Caco-2 (cell line): Measurements from ENCODE around the gene DCTN2. TPM values are rescaled to one million over a fixed set of nuclear protein-coding genes. Genes with fewer than 3 reads are reported as not detected.

Source experiments
- BruUV-seq: library from RNA; stranded (reverse); fragments of 400-500 nt; replicated peaks from 2 replicates; lab custom pipeline; 2021; lab: Mats Ljungman, UMichigan
- CTCF ChIA-PET: fragments of 300-600 bp; sonication (Branson Sonifier 250); formaldehyde crosslinking; loops from one replicate; lab custom pipeline; 2022; ENCODE audit warnings: antibody characterized with exemption; lab: Charles Lee
- POLR2A ChIA-PET: fragments of 300-600 bp; sonication (Branson Sonifier 250); formaldehyde crosslinking; loops from one replicate; lab custom pipeline; 2022; ENCODE audit warnings: antibody characterized with exemption; lab: Charles Lee
- DNase-seq, 2 experiments: peaks; one replicate each; pipeline versions ENCODE4 v3.0.0 to v3.0.0-alpha.2; 2020 to 2022
- H3K27me3 ChIP-seq: replicated peaks from 2 replicates; pipeline ENCODE4 v1.6.0; 2011; ENCODE audit warnings: low read length; ENCODE audit not compliant: control insufficient read depth, insufficient read depth
- H3K36me3 ChIP-seq: 2 replicates; pipeline ENCODE4 v1.5.1; 2011; ENCODE audit warnings: low read length; ENCODE audit not compliant: control insufficient read depth, insufficient read depth
- H3K4me1 ChIP-seq: fragments of 250-450 bp; sonication (Bioruptor Pico); 2 replicates; pipeline ENCODE4 v1.5.1; 2020; ENCODE audit warnings: mild to moderate bottlenecking
- H3K4me3 ChIP-seq: 2 replicates; pipeline ENCODE4 v1.5.1; 2011; ENCODE audit warnings: low read depth, mild to moderate bottlenecking, control low read depth, low read length
- H3K9me3 ChIP-seq: fragments of 250-450 bp; sonication (Bioruptor Pico); 2 replicates; pipeline ENCODE4 v1.5.1; 2020; ENCODE audit warnings: mild to moderate bottlenecking, moderate library complexity
- H3K27ac Mint-ChIP-seq: one replicate; pipeline ENCODE4 v1.8.0; 2022; ENCODE audit warnings: mixed read lengths; ENCODE audit not compliant: unreplicated experiment
- H3K27me3 Mint-ChIP-seq: one replicate; pipeline ENCODE4 v1.8.0; 2022; ENCODE audit warnings: mixed read lengths; ENCODE audit not compliant: insufficient read depth, unreplicated experiment
- H3K36me3 Mint-ChIP-seq: one replicate; pipeline ENCODE4 v1.8.0; 2022; ENCODE audit warnings: mild to moderate bottlenecking, mixed read lengths; ENCODE audit not compliant: insufficient read depth, unreplicated experiment
- H3K4me1 Mint-ChIP-seq: one replicate; pipeline ENCODE4 v1.8.0; 2022; ENCODE audit warnings: low read depth, mixed read lengths; ENCODE audit not compliant: unreplicated experiment
- H3K4me3 Mint-ChIP-seq: one replicate; pipeline ENCODE4 v1.8.0; 2022; ENCODE audit warnings: mild to moderate bottlenecking, moderate library complexity, mixed read lengths; ENCODE audit not compliant: unreplicated experiment
- H3K9me3 Mint-ChIP-seq: one replicate; pipeline ENCODE4 v1.8.0; 2022; ENCODE audit warnings: mixed read lengths; ENCODE audit not compliant: unreplicated experiment
- intact Hi-C: fragments of 100-400 bp; cut with micrococcal nuclease; formaldehyde crosslinking; loops from one replicate; pipeline ENCODE4 v1.10.0; 2022; ENCODE audit not compliant: unreplicated experiment
- total RNA-seq: library from RNA; stranded (reverse); gene quantifications from 2 replicates; pipeline ENCODE4 v1.2.3, GENCODE V29; 2022
- TF ChIP-seq, protein P1 (sequence below), 2 experiments: fragments of 200-600 bp in 1 of 2; IDR thresholded peaks; 1 replicate in 1 of 2; 2 replicates in 1 of 2; pipeline versions ENCODE4 v1.5.1 to v1.8.0; 2011 to 2022; ENCODE audit warnings: antibody characterized with exemption in 1 of 2, control low read depth in 1 of 2, inconsistent platforms in 1 of 2, low read depth in 1 of 2, low read length in 1 of 2, mild to moderate bottlenecking in 1 of 2, moderate library complexity in 1 of 2; ENCODE audit not compliant: insufficient read depth in 1 of 2, severe bottlenecking in 1 of 2, unreplicated experiment in 1 of 2

Gene DCTN2
- total RNA-seq, 1 experiment from 2014 or later: 94.4 TPM

DNA sequence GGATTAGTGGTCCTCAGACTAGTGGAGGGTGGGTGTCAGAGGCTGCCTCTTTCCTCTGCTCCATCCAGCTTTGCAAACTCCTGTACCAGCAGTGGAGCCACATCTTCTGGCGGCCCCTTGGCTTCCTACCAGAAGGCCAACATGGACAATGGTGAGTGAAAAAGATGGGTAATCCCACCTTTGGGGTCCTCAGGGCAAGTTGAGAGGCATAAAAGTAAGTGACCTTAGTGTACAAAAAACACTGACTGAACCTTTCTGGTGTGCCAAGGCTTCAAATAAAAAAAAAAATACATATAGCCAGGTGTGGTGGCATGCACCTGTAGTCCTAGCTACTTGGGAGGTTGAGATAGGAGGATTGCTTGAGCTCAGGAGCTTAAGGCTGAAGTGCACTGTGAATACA, 34.8 kb upstream of the DCTN2 start:
- Histone ChIP-seq H3K9me3 (no peaks in the 10 kb centered on the region), H3K4me3 (no peak overlapping the region), H3K4me1 (peaks cover 16% of the 10 kb centered on the region), H3K36me3 (no peaks in the 10 kb centered on the region), H3K27me3 (no peaks in the 10 kb centered on the region)
- H3K27me3 Mint-ChIP-seq: peaks cover 4% of the 10 kb centered on the region
- H3K4me3 Mint-ChIP-seq: no peak overlapping the region
- BruUV-seq: no TSS peak
- peaks cover 16% of the 10 kb centered on the region for H3K4me1 Mint-ChIP-seq
- ChIA-PET CTCF (interaction anchor here (1.0 to 2.3 kb wide), 4 partner anchors 41 to 154 kb away, joined by 3 to 16 read pairs (median 8); no protein-coding TSS in a partner anchor), POLR2A (no interaction called here)
- no peaks in the 10 kb centered on the region for H3K36me3 Mint-ChIP-seq
- TF ChIP-seq, protein P1, sequence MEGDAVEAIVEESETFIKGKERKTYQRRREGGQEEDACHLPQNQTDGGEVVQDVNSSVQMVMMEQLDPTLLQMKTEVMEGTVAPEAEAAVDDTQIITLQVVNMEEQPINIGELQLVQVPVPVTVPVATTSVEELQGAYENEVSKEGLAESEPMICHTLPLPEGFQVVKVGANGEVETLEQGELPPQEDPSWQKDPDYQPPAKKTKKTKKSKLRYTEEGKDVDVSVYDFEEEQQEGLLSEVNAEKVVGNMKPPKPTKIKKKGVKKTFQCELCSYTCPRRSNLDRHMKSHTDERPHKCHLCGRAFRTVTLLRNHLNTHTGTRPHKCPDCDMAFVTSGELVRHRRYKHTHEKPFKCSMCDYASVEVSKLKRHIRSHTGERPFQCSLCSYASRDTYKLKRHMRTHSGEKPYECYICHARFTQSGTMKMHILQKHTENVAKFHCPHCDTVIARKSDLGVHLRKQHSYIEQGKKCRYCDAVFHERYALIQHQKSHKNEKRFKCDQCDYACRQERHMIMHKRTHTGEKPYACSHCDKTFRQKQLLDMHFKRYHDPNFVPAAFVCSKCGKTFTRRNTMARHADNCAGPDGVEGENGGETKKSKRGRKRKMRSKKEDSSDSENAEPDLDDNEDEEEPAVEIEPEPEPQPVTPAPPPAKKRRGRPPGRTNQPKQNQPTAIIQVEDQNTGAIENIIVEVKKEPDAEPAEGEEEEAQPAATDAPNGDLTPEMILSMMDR (IDR thresholded peaks at IDR 0.05; ENCODE audit: insufficient read depth in 1 of 2, low read depth in 1 of 2, low read length in 1 of 2, severe bottlenecking in 1 of 2, unreplicated experiment in 1 of 2): no peak
- H3K9me3 Mint-ChIP-seq: no peaks in the 10 kb centered on the region
- no peak overlapping the region for H3K27ac Mint-ChIP-seq
- DNase-seq: peak in 1 of 2 experiments; percentile 1
- intact Hi-C loops: loop anchor here (5.0 kb wide), 1 partner anchor 110 kb away; the partner anchor contains the start of gene OS9

DNA sequence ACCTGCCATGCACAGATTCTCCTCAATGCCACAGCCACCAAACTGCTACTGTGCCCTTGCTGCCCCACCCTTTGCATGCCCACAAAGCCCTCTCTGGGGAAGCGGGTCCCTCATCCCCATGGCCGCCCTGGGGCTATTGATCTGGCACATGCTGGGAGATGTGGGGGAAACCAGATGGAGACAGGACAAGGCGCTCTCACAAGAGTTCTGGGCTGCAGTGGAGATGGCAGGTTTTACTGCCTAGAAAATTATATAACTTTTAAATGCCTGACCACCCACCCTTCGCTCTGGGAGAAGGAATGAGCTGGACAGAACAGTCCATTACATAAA, 33.4 kb upstream of the DCTN2 start:
- BruUV-seq: no TSS peak
- intact Hi-C loops: loop anchor here (5.0 kb wide), 1 partner anchor 112 kb away; the partner anchor contains the start of gene OS9
- H3K27me3 Mint-ChIP-seq: peaks cover 4% of the 10 kb centered on the region
- Histone ChIP-seq H3K4me1 (peaks cover 17% of the 10 kb centered on the region), H3K27me3 (no peaks in the 10 kb centered on the region), H3K9me3 (no peaks in the 10 kb centered on the region), H3K4me3 (no peak overlapping the region), H3K36me3 (no peaks in the 10 kb centered on the region)
- TF ChIP-seq, protein P1 (IDR thresholded peaks at IDR 0.05; ENCODE audit: insufficient read depth in 1 of 2, low read depth in 1 of 2, low read length in 1 of 2, severe bottlenecking in 1 of 2, unreplicated experiment in 1 of 2): no peak
- ChIA-PET POLR2A (no interaction called here), CTCF (interaction anchor here (0.6 to 1.6 kb wide), 2 partner anchors 53 to 155 kb away, joined by 4 to 5 read pairs; partner anchors contain the start of gene B4GALNT1)
- H3K9me3 Mint-ChIP-seq: no peaks in the 10 kb centered on the region
- H3K36me3 Mint-ChIP-seq: no peaks in the 10 kb centered on the region
- H3K4me1 Mint-ChIP-seq: peaks cover 16% of the 10 kb centered on the region
- H3K27ac Mint-ChIP-seq: no peak overlapping the region
- no peak overlapping the region for H3K4me3 Mint-ChIP-seq
- peak in 1 of 2 experiments; percentile 14 for DNase-seq

DNA sequence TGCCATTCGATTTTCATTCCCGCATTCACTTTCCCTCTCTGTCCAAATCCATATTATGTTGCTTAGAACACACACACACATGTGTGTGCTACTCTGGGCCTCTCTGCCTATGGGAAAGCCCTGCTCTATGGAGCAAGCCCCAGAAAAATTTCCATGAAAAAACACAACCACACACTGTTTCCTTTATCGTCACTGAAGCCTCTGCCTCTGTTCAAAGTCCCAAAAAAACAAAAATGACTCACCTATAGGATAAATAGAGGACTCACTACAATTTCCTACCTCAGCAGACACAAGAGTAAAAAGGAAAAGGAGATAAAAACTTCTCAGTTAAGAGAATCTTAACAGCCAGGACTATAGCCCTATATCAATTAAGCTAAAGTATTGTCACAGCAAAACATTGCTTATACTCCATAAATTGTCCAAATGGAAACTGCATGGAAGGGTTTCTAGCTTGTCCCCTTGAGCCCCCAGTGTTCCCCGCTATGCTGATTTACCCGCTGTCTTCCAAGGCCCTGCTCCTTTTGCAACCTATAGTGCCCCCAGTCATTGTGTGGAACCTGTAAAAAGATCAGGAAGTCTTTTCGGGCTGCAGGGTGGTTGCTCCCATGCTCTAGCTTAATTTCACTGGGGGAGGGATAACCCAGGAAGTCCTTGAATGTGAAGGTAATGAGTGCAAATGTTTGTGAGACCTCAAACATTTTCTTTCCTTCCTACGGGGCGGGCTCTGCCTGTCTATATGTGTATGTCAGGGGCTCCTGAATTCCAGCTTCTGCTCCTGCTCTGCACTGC, 32.9 kb upstream of the DCTN2 start:
- Mint-ChIP-seq H3K9me3 (no peaks in the 10 kb centered on the region), H3K27me3 (peaks cover 4% of the 10 kb centered on the region), H3K36me3 (no peaks in the 10 kb centered on the region), H3K4me3 (no peak overlapping the region), H3K27ac (peak overlapping the region; percentile 69), H3K4me1 (peaks cover 16% of the 10 kb centered on the region)
- Histone ChIP-seq H3K4me3 (no peak overlapping the region), H3K4me1 (peaks cover 17% of the 10 kb centered on the region), H3K9me3 (no peaks in the 10 kb centered on the region), H3K27me3 (no peaks in the 10 kb centered on the region), H3K36me3 (no peaks in the 10 kb centered on the region)
- POLR2A ChIA-PET: no interaction called here
- CTCF ChIA-PET: interaction anchor here (0.6 to 0.9 kb wide), 3 partner anchors 31 to 53 kb away, joined by 3 to 4 read pairs (median 4); partner anchors contain the start of genes ARHGEF25 and B4GALNT1
- TF ChIP-seq, protein P1 (IDR thresholded peaks at IDR 0.05; ENCODE audit: insufficient read depth in 1 of 2, low read depth in 1 of 2, low read length in 1 of 2, severe bottlenecking in 1 of 2, unreplicated experiment in 1 of 2): no peak
- peak; percentile 18 to 27 for DNase-seq
- BruUV-seq: no TSS peak
- intact Hi-C loops: loop anchor here (5.0 kb wide), 1 partner anchor 112 kb away; the partner anchor contains the start of gene OS9
